A673 (cell line): Measurements from ENCODE around the gene ANKS1B. TPM values are rescaled to one million over a fixed set of nuclear protein-coding genes. Genes with fewer than 3 reads are reported as not detected.

ENCODE experiments used
- BruUV-seq: library from RNA; stranded (reverse); fragments of 400-500 nt; replicated peaks from 2 replicates; lab custom pipeline; 2021; lab: Mats Ljungman, UMichigan
- CTCF ChIA-PET: fragments of 300-600 bp; sonication (Branson Sonifier 250); formaldehyde crosslinking; loops from one replicate; lab custom pipeline; 2022; ENCODE audit warnings: antibody characterized with exemption; lab: Charles Lee
- POLR2A ChIA-PET: fragments of 300-600 bp; sonication (Branson Sonifier 250); formaldehyde crosslinking; loops from one replicate; lab custom pipeline; 2022; ENCODE audit warnings: antibody characterized with exemption; ENCODE audit not compliant: low non-redundant PET; lab: Charles Lee
- DNase-seq: peaks from one replicate; pipeline ENCODE4 v3.0.0-alpha.2; 2015; ENCODE audit warnings: low spot score
- H3K27ac ChIP-seq: fragments of 200-600 bp; sonication (generic); 2 replicates; pipeline ENCODE4 v1.5.1; 2016; ENCODE audit warnings: mixed run types, low read depth, mild to moderate bottlenecking, mixed read lengths, antibody characterized with exemption, low read length; ENCODE audit not compliant: poor library complexity, severe bottlenecking
- H3K27me3 ChIP-seq: fragments of 200-600 bp; sonication (generic); replicated peaks from 2 replicates; pipeline ENCODE4 v1.6.1; 2017; ENCODE audit warnings: mixed run types, low read depth, mild to moderate bottlenecking, mixed read lengths, antibody characterized with exemption, low read length; ENCODE audit not compliant: insufficient read depth, poor library complexity
- H3K36me3 ChIP-seq: fragments of 200-600 bp; sonication (generic); 2 replicates; pipeline ENCODE4 v1.6.1; 2016; ENCODE audit warnings: mixed run types, mild to moderate bottlenecking, mixed read lengths, antibody characterized with exemption, low read length; ENCODE audit not compliant: insufficient read depth, poor library complexity, severe bottlenecking
- H3K4me1 ChIP-seq: fragments of 200-600 bp; sonication (generic); 2 replicates; pipeline ENCODE4 v1.6.1; 2017; ENCODE audit warnings: mixed run types, mild to moderate bottlenecking, mixed read lengths, antibody characterized with exemption, low read length; ENCODE audit not compliant: insufficient read depth, poor library complexity, severe bottlenecking
- H3K4me3 ChIP-seq: fragments of 200-600 bp; sonication (generic); 2 replicates; pipeline ENCODE4 v1.5.1; 2016; ENCODE audit warnings: low read depth, mixed run types, mild to moderate bottlenecking, mixed read lengths, low read length; ENCODE audit not compliant: poor library complexity, severe bottlenecking
- H3K9me3 ChIP-seq: fragments of 200-600 bp; sonication (generic); 2 replicates; pipeline ENCODE4 v1.6.1; 2016; ENCODE audit warnings: mixed run types, low read depth, mild to moderate bottlenecking, mixed read lengths, antibody characterized with exemption, low read length; ENCODE audit not compliant: poor library complexity, severe bottlenecking
- EZH2 ChIP-seq: fragments of 200-600 bp; sonication (generic); IDR thresholded peaks from 2 replicates; pipeline ENCODE4 v1.6.1; 2017; ENCODE audit warnings: borderline replicate concordance, low read depth, mild to moderate bottlenecking, mixed read lengths, antibody characterized with exemption, low read length; ENCODE audit not compliant: poor library complexity, severe bottlenecking
- intact Hi-C: fragments of 100-400 bp; cut with micrococcal nuclease; formaldehyde crosslinking; loops from one replicate; pipeline ENCODE4 v1.10.0; 2022; ENCODE audit not compliant: unreplicated experiment
- total RNA-seq: library from RNA; stranded (reverse); gene quantifications from 2 replicates; pipeline ENCODE4 v1.2.3, GENCODE V29; 2021
- TF ChIP-seq, protein P1 (sequence below): fragments of 300-800, 200-600 bp; sonication (generic); conservative IDR thresholded peaks from 2 replicates; pipeline ENCODE4 v1.5.1; 2017; ENCODE audit warnings: low read depth, mild to moderate bottlenecking, antibody characterized with exemption, low read length, moderate library complexity, mixed read lengths

Gene ANKS1B
- total RNA-seq, 1 experiment from 2014 or later: 0.99 TPM

DNA sequence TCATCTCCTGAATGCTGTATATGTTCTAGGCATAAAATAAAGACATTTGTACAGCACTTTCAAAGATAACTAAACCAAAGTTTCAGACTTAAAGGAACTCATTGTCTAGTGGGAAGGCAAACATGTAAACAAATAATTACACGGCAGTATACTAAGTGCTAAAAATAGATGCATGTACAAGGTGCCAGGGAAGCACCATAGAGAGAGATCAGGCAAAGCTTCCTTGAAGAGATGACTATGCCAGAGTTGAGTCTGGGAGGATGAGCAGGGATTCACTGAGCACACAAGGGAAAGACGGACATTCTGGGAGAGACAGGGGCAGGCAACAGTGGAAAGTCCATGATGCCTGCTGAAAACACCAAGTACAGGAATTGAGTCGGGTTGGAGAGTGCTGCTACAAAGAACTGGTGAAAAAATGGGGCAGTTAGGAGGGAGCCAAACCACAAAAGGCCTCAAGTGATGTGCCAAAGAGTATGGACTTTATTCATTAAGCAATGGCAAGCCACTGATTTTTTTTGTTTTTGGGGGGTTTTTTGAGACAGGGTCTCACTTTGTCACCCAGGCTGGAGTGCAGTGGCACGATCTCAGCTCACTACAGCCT, 26.8 kb downstream of the ANKS1B start:
- CTCF ChIA-PET: no interaction called here
- POLR2A ChIA-PET: no interaction called here
- BruUV-seq: no TSS peak

DNA sequence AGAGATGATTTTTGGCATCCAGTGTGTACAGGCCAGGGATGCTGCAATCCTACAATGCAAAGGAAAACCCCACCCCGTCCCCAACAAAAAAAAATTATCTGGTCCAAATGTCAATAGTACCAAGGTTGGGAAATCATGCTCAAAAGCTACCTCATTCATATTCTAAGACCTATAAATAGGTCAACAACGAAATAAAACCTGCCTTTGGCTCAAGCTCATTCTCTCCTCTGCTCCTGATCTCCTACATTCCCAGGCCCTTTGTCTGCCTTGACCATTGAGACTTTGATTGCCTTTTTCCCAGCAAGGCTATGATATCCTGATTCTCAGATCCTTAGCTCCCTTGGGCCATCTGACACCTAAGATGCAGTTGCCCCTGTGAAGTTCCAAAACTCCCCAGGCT, 30.0 kb downstream of the ANKS1B start:
- TF ChIP-seq, protein P1, sequence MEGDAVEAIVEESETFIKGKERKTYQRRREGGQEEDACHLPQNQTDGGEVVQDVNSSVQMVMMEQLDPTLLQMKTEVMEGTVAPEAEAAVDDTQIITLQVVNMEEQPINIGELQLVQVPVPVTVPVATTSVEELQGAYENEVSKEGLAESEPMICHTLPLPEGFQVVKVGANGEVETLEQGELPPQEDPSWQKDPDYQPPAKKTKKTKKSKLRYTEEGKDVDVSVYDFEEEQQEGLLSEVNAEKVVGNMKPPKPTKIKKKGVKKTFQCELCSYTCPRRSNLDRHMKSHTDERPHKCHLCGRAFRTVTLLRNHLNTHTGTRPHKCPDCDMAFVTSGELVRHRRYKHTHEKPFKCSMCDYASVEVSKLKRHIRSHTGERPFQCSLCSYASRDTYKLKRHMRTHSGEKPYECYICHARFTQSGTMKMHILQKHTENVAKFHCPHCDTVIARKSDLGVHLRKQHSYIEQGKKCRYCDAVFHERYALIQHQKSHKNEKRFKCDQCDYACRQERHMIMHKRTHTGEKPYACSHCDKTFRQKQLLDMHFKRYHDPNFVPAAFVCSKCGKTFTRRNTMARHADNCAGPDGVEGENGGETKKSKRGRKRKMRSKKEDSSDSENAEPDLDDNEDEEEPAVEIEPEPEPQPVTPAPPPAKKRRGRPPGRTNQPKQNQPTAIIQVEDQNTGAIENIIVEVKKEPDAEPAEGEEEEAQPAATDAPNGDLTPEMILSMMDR: no peak
- TF ChIP-seq EZH2: no peak
- H3K4me1 ChIP-seq: no peaks in the 10 kb centered on the region
- H3K36me3 ChIP-seq: no peaks in the 10 kb centered on the region
- intact Hi-C loops: no loop called here
- no peak for DNase-seq
- no peak overlapping the region for H3K27ac ChIP-seq
- POLR2A ChIA-PET: interaction anchor here (0.5 kb wide), 1 partner anchor 312 kb away, joined by 6 read pairs; the partner anchor contains the start of genes DEPDC4 and SCYL2
- H3K9me3 ChIP-seq: no peaks in the 10 kb centered on the region
- CTCF ChIA-PET: no interaction called here
- H3K4me3 ChIP-seq: no peak overlapping the region
- no TSS peak for BruUV-seq
- peaks cover 4% of the 10 kb centered on the region for H3K27me3 ChIP-seq

More for the DNA sequence above, 26.8 kb downstream of the ANKS1B start:
- no peak for DNase-seq
- no peaks in the 10 kb centered on the region for H3K4me1 ChIP-seq
- no peaks in the 10 kb centered on the region for H3K36me3 ChIP-seq
- H3K27ac ChIP-seq: no peak overlapping the region
- TF ChIP-seq EZH2: no peak
- TF ChIP-seq, protein P1: no peak
- intact Hi-C loops: no loop called here
- peaks cover 4% of the 10 kb centered on the region for H3K27me3 ChIP-seq
- H3K9me3 ChIP-seq: no peaks in the 10 kb centered on the region
- H3K4me3 ChIP-seq: no peak overlapping the region

DNA sequence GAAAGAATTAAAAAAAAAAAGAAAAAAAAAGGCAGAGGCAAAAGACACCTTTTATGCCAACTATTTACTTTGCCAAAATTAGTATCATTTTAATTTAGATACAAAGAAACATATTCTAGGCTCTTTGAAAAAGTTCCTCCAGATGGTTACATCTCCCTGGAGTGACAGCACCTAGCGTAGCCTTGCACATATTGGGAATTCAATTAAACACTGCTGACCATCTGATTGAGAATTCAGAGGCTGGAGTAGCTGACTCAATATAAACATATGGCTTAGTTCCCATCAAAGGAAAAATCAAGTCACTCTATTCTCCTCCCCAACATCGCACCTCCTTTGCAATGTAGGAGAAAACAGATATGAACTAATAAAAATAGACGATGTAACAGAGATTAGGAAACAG, 36.4 kb downstream of the ANKS1B start:
- POLR2A ChIA-PET: no interaction called here
- CTCF ChIA-PET: no interaction called here
- Histone ChIP-seq H3K4me1 (no peaks in the 10 kb centered on the region), H3K27ac (no peak overlapping the region), H3K27me3 (no peaks in the 10 kb centered on the region), H3K36me3 (no peaks in the 10 kb centered on the region), H3K9me3 (no peaks in the 10 kb centered on the region), H3K4me3 (no peak overlapping the region)
- TF ChIP-seq, protein P1: no peak
- no peak for TF ChIP-seq EZH2
- BruUV-seq: no TSS peak
- intact Hi-C loops: no loop called here
- DNase-seq: no peak
